SU-DHL-6 (cell line): ENCODE measurements around the gene HAGHL.

Experiments used
- H2AFZ ChIP-seq: fragments of 200-600 bp; sonication (generic); 2 replicates; pipeline ENCODE4 v1.6.1; 2014; ENCODE audit warnings: low read depth, mild to moderate bottlenecking, moderate library complexity, mixed read lengths, antibody characterized with exemption, low read length; ENCODE audit not compliant: severe bottlenecking
- H3F3A ChIP-seq: fragments of 200-600 bp; shearing (Covaris generic); 2 replicates; pipeline ENCODE4 v1.6.0; 2016; ENCODE audit warnings: antibody characterized with exemption, mild to moderate bottlenecking; ENCODE audit not compliant: insufficient read depth
- H3K27ac ChIP-seq: fragments of 200-600 bp; sonication (generic); 2 replicates; pipeline ENCODE4 v1.5.1; 2016; ENCODE audit warnings: low read depth, mild to moderate bottlenecking, low read length, moderate library complexity, mixed read lengths
- H3K27me3 ChIP-seq: fragments of 200-600 bp; sonication (generic), shearing (Covaris generic); 2 replicates; pipeline ENCODE4 v1.6.0; 2014; ENCODE audit warnings: mild to moderate bottlenecking, low read length
- H3K36me3 ChIP-seq: fragments of 200-600 bp; sonication (generic); 2 replicates; pipeline ENCODE4 v1.6.1; 2014; ENCODE audit warnings: mild to moderate bottlenecking, low read length, mixed read lengths
- H3K4me2 ChIP-seq: fragments of 300-600, 200-600 bp; shearing (Covaris generic), sonication (generic); 2 replicates; pipeline ENCODE4 v1.6.0; 2014; ENCODE audit warnings: low read length, low read depth, mild to moderate bottlenecking; ENCODE audit not compliant: poor library complexity, severe bottlenecking
- H3K4me3 ChIP-seq: fragments of 200-600 bp; sonication (generic); 2 replicates; pipeline ENCODE4 v1.5.1; 2014; ENCODE audit warnings: antibody characterized with exemption, low read length, mild to moderate bottlenecking, mixed read lengths; ENCODE audit not compliant: insufficient read depth, poor library complexity, severe bottlenecking
- H3K79me2 ChIP-seq: fragments of 200-600 bp; sonication (generic); 2 replicates; pipeline ENCODE4 v1.6.1; 2014; ENCODE audit warnings: mild to moderate bottlenecking, low read length, moderate library complexity; ENCODE audit not compliant: insufficient read depth
- H3K9ac ChIP-seq: fragments of 200-600 bp; sonication (generic); 2 replicates; pipeline ENCODE4 v1.7.0; 2014; ENCODE audit warnings: mild to moderate bottlenecking, low read length
- H3K9me2 ChIP-seq: fragments of 200-600 bp; sonication (generic); replicated peaks from 2 replicates; pipeline ENCODE4 v1.6.1; 2014; ENCODE audit warnings: low read length; ENCODE audit not compliant: insufficient read depth
- H3K9me3 ChIP-seq: fragments of 200-600 bp; sonication (generic); 2 replicates; pipeline ENCODE4 v1.6.1; 2014; ENCODE audit warnings: low read length, mixed read lengths; ENCODE audit not compliant: insufficient read depth
- H4K20me1 ChIP-seq: fragments of 200-600 bp; sonication (generic); 2 replicates; pipeline ENCODE4 v1.6.1; 2014; ENCODE audit warnings: low read depth, mild to moderate bottlenecking, antibody characterized with exemption, low read length, moderate library complexity, mixed read lengths
- CTCF ChIP-seq: fragments of 200-600 bp; sonication (generic); IDR thresholded peaks from one replicate; pipeline ENCODE4 v1.5.1; 2017; ENCODE audit warnings: antibody characterized with exemption, mild to moderate bottlenecking, low read length, moderate library complexity; ENCODE audit not compliant: insufficient read depth, poor library complexity, severe bottlenecking
- EZH2phosphoT487 ChIP-seq: fragments of 200-600 bp; sonication (generic), shearing (Covaris generic); conservative IDR thresholded peaks from 2 replicates; pipeline ENCODE4 v1.6.1; 2018; ENCODE audit warnings: mild to moderate bottlenecking, antibody characterized with exemption, low read length, moderate library complexity, mixed read lengths

The HAGHL gene

GRCh38 chr16:680967-681745 lies 45.8 kb upstream of the HAGHL start:
- Histone ChIP-seq H4K20me1 (no peaks in the 10 kb centered on the region), H3K79me2 (peaks cover 23% of the 10 kb centered on the region; the same call in 1 of the 2 replicates), H3K9me3 (no peaks in the 10 kb centered on the region), H3K4me3 (peak overlapping the region; percentile 62), H3K4me2 (peak overlapping the region; percentile 57), H3K27me3 (no peaks in the 10 kb centered on the region), H3K9me2 (no peaks in the 10 kb centered on the region), H3F3A (peaks cover 9% of the 10 kb centered on the region; the same call in 1 of the 2 replicates), H3K27ac (peak overlapping the region; percentile 51), H3K36me3 (no peaks in the 10 kb centered on the region), H2AFZ (no peak overlapping the region), H3K9ac (peak overlapping the region; percentile 75)
- TF ChIP-seq EZH2phosphoT487 (no peak), CTCF (peak; percentile 10)

GRCh38 chr16:681746-682427 lies 45.0 kb upstream of the HAGHL start:
- Histone ChIP-seq H2AFZ (no peak overlapping the region), H3F3A (peaks cover 9% of the 10 kb centered on the region; the same call in 1 of the 2 replicates), H3K4me3 (peak overlapping the region; percentile 62), H3K9ac (peak overlapping the region; percentile 75; the same call in 1 of the 2 replicates), H3K36me3 (no peaks in the 10 kb centered on the region), H3K27me3 (no peaks in the 10 kb centered on the region), H3K4me2 (peak overlapping the region; percentile 57), H3K9me3 (no peaks in the 10 kb centered on the region), H3K27ac (no peak overlapping the region), H3K9me2 (no peaks in the 10 kb centered on the region), H4K20me1 (no peaks in the 10 kb centered on the region), H3K79me2 (peaks cover 23% of the 10 kb centered on the region; the same call in 1 of the 2 replicates)
- no peak for TF ChIP-seq EZH2phosphoT487
- no peak for TF ChIP-seq CTCF

GRCh38 chr16:682493-683395 lies 44.2 kb upstream of the HAGHL start:
- H3K27ac ChIP-seq = no peak overlapping the region
- no peak for TF ChIP-seq CTCF
- no peak for TF ChIP-seq EZH2phosphoT487
- no peaks in the 10 kb centered on the region for H3K9me3 ChIP-seq
- H2AFZ ChIP-seq = no peak overlapping the region
- H3K27me3 ChIP-seq = no peaks in the 10 kb centered on the region
- peak overlapping the region; percentile 64 for H3K4me2 ChIP-seq
- no peak overlapping the region for H3K4me3 ChIP-seq
- H3K79me2 ChIP-seq = peaks cover 23% of the 10 kb centered on the region; the same call in 1 of the 2 replicates
- H3K9me2 ChIP-seq = no peaks in the 10 kb centered on the region
- H3F3A ChIP-seq = peaks cover 9% of the 10 kb centered on the region; the same call in 1 of the 2 replicates
- no peaks in the 10 kb centered on the region for H4K20me1 ChIP-seq
- peak overlapping the region; percentile 58; the same call in 1 of the 2 replicates for H3K9ac ChIP-seq
- no peaks in the 10 kb centered on the region for H3K36me3 ChIP-seq
